Neuronal stem cell (in vitro differentiated cells): ENCODE data around the gene ZNF804B.

Experiments used
- DNase-seq: peaks from one replicate; pipeline ENCODE4 v3.0.0-alpha.2; 2013; ENCODE audit warnings: low spot score
- H2AFZ ChIP-seq: one replicate; pipeline ENCODE4 v1.6.1; 2013; ENCODE audit warnings: mild to moderate bottlenecking, low read length, inconsistent platforms
- H2AK5ac ChIP-seq: 2 replicates; pipeline ENCODE4 v1.6.1; 2013; ENCODE audit warnings: low read depth, mild to moderate bottlenecking, inconsistent platforms, low read length, moderate library complexity, mixed read lengths
- H2BK120ac ChIP-seq: 2 replicates; pipeline ENCODE4 v1.6.1; 2013; ENCODE audit warnings: low read depth, mild to moderate bottlenecking, inconsistent platforms, low read length, moderate library complexity, mixed read lengths
- H2BK12ac ChIP-seq: one replicate; pipeline ENCODE4 v1.6.1; 2013; ENCODE audit warnings: low read length, inconsistent platforms
- H2BK15ac ChIP-seq: 2 replicates; pipeline ENCODE4 v1.6.1; 2013; ENCODE audit warnings: mild to moderate bottlenecking, low read length, inconsistent platforms, mixed read lengths
- H2BK5ac ChIP-seq: one replicate; pipeline ENCODE4 v1.6.1; 2013; ENCODE audit warnings: inconsistent platforms, mild to moderate bottlenecking, low read length, moderate library complexity
- H3K14ac ChIP-seq: one replicate; pipeline ENCODE4 v1.6.1; 2013; ENCODE audit warnings: low read length, inconsistent platforms
- H3K18ac ChIP-seq: 2 replicates; pipeline ENCODE4 v1.6.1; 2013; ENCODE audit warnings: low read length, inconsistent platforms
- H3K23ac ChIP-seq: 2 replicates; pipeline ENCODE4 v1.6.1; 2013; ENCODE audit warnings: low read depth, mild to moderate bottlenecking, mixed read lengths, low read length, inconsistent platforms; ENCODE audit not compliant: poor library complexity
- H3K27ac ChIP-seq: replicated peaks from 3 replicates; pipeline ENCODE4 v1.5.1; 2013; ENCODE audit warnings: low read length, inconsistent platforms
- H3K27me3 ChIP-seq, 3 experiments: 2 replicates each; pipeline ENCODE4 v1.6.1; 2013; ENCODE audit warnings: low read length in 3 of 3, mild to moderate bottlenecking in 2 of 3, inconsistent platforms in 1 of 3, low read depth in 1 of 3, mixed read lengths in 1 of 3, moderate library complexity in 1 of 3; ENCODE audit not compliant: control insufficient read depth in 3 of 3, insufficient read depth in 3 of 3
- H3K36me3 ChIP-seq, 2 donors: replicated peaks in 1 of 2; 2 replicates each; pipeline ENCODE4 v1.6.1; 2013; ENCODE audit warnings: low read length in 2 of 2; ENCODE audit not compliant: control insufficient read depth in 2 of 2, insufficient read depth in 2 of 2
- H3K4ac ChIP-seq: 2 replicates; pipeline ENCODE4 v1.6.1; 2013; ENCODE audit warnings: inconsistent platforms, mild to moderate bottlenecking, low read length, moderate library complexity
- H3K4me1 ChIP-seq, 2 donors: 1 replicate in 1 of 2; 2 replicates in 1 of 2; pipeline ENCODE4 v1.6.1; 2013; ENCODE audit warnings: low read length in 2 of 2, low read depth in 1 of 2; ENCODE audit not compliant: control insufficient read depth in 2 of 2, insufficient read depth in 1 of 2
- H3K4me2 ChIP-seq: one replicate; pipeline ENCODE4 v1.6.1; 2013; ENCODE audit warnings: mild to moderate bottlenecking, low read length, inconsistent platforms; ENCODE audit not compliant: insufficient read depth, poor library complexity, severe bottlenecking
- H3K4me3 ChIP-seq, 2 donors: 2 replicates each; pipeline ENCODE4 v1.5.1; 2013; ENCODE audit warnings: low read length in 2 of 2, mild to moderate bottlenecking in 2 of 2, inconsistent platforms in 1 of 2, moderate library complexity in 1 of 2
- H3K79me1 ChIP-seq: one replicate; pipeline ENCODE4 v1.6.1; 2013; ENCODE audit warnings: low read depth, mild to moderate bottlenecking, inconsistent platforms, low read length, moderate library complexity
- H3K9ac ChIP-seq: one replicate; pipeline ENCODE4 v1.6.1; 2013; ENCODE audit warnings: mild to moderate bottlenecking, low read depth, low read length, inconsistent platforms; ENCODE audit not compliant: poor library complexity
- H3K9me3 ChIP-seq, 2 donors: replicated peaks in 1 of 2; 2 replicates each; pipeline versions ENCODE3 to v1.6.1; 2013; ENCODE audit warnings: low read length in 2 of 2, mild to moderate bottlenecking in 2 of 2, inconsistent platforms in 1 of 2, low read depth in 1 of 2, mixed read lengths in 1 of 2, moderate library complexity in 1 of 2; ENCODE audit not compliant: control insufficient read depth in 2 of 2, insufficient read depth in 1 of 2
- H4K8ac ChIP-seq: one replicate; pipeline ENCODE4 v1.6.1; 2013; ENCODE audit warnings: low read depth, mild to moderate bottlenecking, inconsistent platforms, low read length, moderate library complexity
- H4K91ac ChIP-seq: one replicate; pipeline ENCODE4 v1.6.1; 2013; ENCODE audit warnings: low read length, low read depth, mild to moderate bottlenecking, inconsistent platforms; ENCODE audit not compliant: poor library complexity
- WGBS, 2 donors: extraction: QIAGEN DNeasy Blood & Tissue Kit; methylation state at CpG; one replicate each; pipeline ENCODE4 v1.1.7; 2013; ENCODE audit warnings: missing lambda C conversion rate in 2 of 2, mixed read lengths in 1 of 2; ENCODE audit not compliant: insufficient read length in 2 of 2, insufficient replicate concordance in 1 of 2; ENCODE audit errors: extremely low coverage in 2 of 2; 5-methylcytosine and 5-hydroxymethylcytosine counted together

Gene ZNF804B

DNA sequence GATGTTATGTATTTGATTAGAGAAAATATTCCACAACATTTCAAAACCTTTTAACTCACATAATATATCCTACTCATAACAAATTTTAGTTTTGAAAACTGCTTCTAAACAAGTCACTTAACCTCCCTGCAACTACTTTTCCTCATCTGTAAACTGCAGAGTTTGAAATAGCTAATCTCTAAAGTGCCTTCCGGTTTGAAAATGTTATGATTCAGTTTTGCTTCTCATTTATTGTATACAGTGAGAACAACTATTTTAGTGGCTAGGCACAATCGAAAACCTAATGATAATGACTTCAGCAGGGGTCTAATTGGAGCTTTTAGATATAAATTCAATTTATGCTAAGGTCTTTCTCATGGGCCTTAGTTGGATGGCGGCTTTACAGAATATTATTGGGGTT is 66.7 kb downstream of the ZNF804B start:
- no peak overlapping the region for H3K4me3 ChIP-seq
- no peak for DNase-seq
- no peak overlapping the region for H3K18ac ChIP-seq
- no peaks in the 10 kb centered on the region for H3K4me1 ChIP-seq
- H3K4ac ChIP-seq, result no peak overlapping the region
- H4K8ac ChIP-seq, result no peak overlapping the region
- no peak overlapping the region for H3K4me2 ChIP-seq
- H2AK5ac ChIP-seq, result no peak overlapping the region
- no peak overlapping the region for H2AFZ ChIP-seq
- no peak overlapping the region for H3K27ac ChIP-seq
- no peak overlapping the region for H3K23ac ChIP-seq
- H2BK120ac ChIP-seq, result no peak overlapping the region
- H3K36me3 ChIP-seq, result no peaks in the 10 kb centered on the region
- H3K79me1 ChIP-seq, result no peaks in the 10 kb centered on the region
- no peak overlapping the region for H3K9ac ChIP-seq
- H2BK5ac ChIP-seq, result no peak overlapping the region
- H2BK12ac ChIP-seq, result no peak overlapping the region
- no peak overlapping the region for H4K91ac ChIP-seq
- no peaks in the 10 kb centered on the region for H3K9me3 ChIP-seq
- no peaks in the 10 kb centered on the region for H3K27me3 ChIP-seq
- no peak overlapping the region for H2BK15ac ChIP-seq
- H3K14ac ChIP-seq, result no peak overlapping the region
- WGBS, 2 donors, result no CpG with 5 or more reads among the region's 3 CpGs

DNA sequence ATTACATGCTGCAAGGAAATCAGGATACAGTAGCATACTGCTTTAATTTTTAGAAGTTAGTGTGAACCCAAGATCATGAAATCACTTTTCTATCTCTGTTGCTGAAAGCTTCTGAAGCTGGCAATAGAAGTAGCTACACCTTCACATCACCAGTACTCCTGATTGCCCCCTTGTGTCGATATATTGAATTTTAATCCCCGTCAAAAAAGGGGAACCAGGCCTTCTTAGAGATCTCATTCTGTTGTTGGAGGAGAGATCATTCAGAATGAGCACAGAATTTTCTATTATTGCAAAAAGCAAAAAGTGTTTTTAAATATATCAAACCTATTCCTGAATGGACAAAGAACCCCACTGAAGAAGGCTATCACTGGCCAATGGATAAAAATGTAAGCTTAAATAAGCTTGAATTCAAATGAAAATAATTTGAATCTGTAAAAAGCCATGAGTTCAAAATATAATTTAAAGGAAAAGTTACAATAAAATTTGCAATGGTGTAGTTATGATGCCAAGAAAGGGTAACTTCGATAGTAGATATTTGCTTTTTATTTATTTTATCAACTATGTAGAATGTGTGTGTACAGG is 75.7 kb downstream of the ZNF804B start:
- Histone ChIP-seq H3K4me1 (no peaks in the 10 kb centered on the region), H2BK5ac (no peak overlapping the region), H4K91ac (no peak overlapping the region), H3K27me3 (no peaks in the 10 kb centered on the region), H3K4ac (no peak overlapping the region), H2BK120ac (no peak overlapping the region), H3K36me3 (no peaks in the 10 kb centered on the region), H4K8ac (no peak overlapping the region), H3K9me3 (no peaks in the 10 kb centered on the region), H3K79me1 (no peaks in the 10 kb centered on the region), H3K23ac (no peak overlapping the region), H3K27ac (no peak overlapping the region), H3K4me2 (no peak overlapping the region), H3K18ac (no peak overlapping the region), H2BK15ac (no peak overlapping the region), H2BK12ac (no peak overlapping the region), H3K4me3 (no peak overlapping the region), H3K14ac (no peak overlapping the region), H3K9ac (no peak overlapping the region), H2AK5ac (no peak overlapping the region), H2AFZ (no peak overlapping the region)
- peak; percentile 29 for DNase-seq
- no CpG with 5 or more reads among the region's 3 CpGs for WGBS, 2 donors

DNA sequence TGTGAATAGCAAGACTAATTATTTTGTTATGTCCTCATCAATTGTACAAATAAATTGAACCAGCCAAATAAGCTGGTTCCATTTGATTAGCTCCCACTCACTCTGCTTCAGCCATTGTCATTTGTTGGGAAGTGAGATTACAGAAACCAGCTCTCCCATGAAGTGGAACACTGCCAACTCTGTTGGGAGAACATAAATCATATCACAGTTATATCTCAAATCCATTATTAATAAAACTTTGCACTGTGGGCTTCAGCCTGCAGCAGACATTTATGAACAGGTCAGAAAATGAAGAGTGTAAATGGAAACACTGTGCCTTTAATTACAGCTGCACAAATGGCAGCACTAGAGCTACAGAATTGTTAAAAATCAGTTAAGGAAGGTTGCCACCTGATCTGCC is 82.7 kb downstream of the ZNF804B start:
- Histone ChIP-seq H4K8ac (no peak overlapping the region), H3K4me2 (no peak overlapping the region), H3K27me3 (no peaks in the 10 kb centered on the region), H3K36me3 (no peaks in the 10 kb centered on the region), H2AFZ (no peak overlapping the region), H2BK5ac (no peak overlapping the region), H2BK12ac (no peak overlapping the region), H3K14ac (no peak overlapping the region), H2AK5ac (no peak overlapping the region), H3K79me1 (no peaks in the 10 kb centered on the region), H3K4me1 (no peaks in the 10 kb centered on the region), H3K23ac (no peak overlapping the region), H2BK120ac (no peak overlapping the region), H3K4me3 (no peak overlapping the region), H3K9me3 (no peaks in the 10 kb centered on the region), H3K18ac (no peak overlapping the region), H3K4ac (no peak overlapping the region), H3K27ac (no peak overlapping the region), H3K9ac (no peak overlapping the region), H2BK15ac (no peak overlapping the region), H4K91ac (no peak overlapping the region)
- no peak for DNase-seq

DNA sequence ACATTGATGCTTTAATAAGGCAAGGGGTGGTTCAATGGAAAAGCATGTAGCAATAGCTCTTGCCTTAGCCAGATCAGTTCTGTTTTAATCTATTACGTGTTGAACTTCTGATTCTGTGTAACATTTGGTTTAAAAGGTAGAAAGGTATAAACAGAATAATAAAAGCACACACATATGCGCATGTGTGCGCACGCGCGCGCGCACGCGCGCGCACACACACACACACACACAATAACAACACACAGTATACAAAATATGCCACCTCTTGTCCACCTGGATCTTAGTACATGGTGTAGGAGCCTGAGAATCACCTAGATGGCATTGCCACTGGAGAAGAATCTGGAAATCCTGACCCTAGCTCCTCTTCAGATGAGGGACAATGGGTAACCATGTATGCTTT is 85.6 kb downstream of the ZNF804B start:
- Histone ChIP-seq H3K18ac (no peak overlapping the region), H3K14ac (no peak overlapping the region), H3K79me1 (no peaks in the 10 kb centered on the region), H2BK12ac (no peak overlapping the region), H2BK15ac (no peak overlapping the region), H2BK5ac (no peak overlapping the region), H3K4me2 (no peak overlapping the region), H3K4ac (no peak overlapping the region), H3K23ac (no peak overlapping the region), H3K27me3 (no peaks in the 10 kb centered on the region), H3K9ac (no peak overlapping the region), H3K27ac (no peak overlapping the region), H2BK120ac (no peak overlapping the region), H3K9me3 (no peaks in the 10 kb centered on the region), H3K4me3 (no peak overlapping the region), H2AFZ (no peak overlapping the region), H4K8ac (no peak overlapping the region), H3K36me3 (no peaks in the 10 kb centered on the region), H3K4me1 (no peaks in the 10 kb centered on the region), H4K91ac (no peak overlapping the region), H2AK5ac (no peak overlapping the region)
- DNase-seq, result no peak
- WGBS, 2 donors, result no CpG with 5 or more reads among the region's 12 CpGs
